ENCODE results near the gene PI4K2B.
"Not testable (repeated sequence)": the region's sequence is repeated elsewhere in the genome, so short reads cannot be mapped to it uniquely, and the experiment has no call there.

DNA sequence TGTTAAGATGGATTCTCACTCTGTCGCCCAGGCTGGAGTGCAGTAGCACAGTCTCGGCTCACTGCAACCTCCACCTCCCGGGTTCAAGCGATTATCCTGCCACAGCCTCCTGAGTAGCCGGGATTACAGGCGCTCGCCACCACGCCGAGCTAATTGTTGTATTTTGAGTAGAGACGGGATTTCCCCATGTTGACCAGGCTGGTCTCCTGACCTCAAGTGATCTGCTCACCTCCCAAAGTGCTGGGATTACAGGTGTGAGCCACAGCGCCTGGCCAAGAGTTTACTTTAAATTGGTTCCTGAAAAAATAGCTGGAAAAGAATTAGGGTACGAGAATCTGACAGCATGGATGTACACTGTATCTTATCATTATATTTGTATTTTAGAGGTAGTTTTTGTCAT is 20.0 kb downstream of the PI4K2B start:
- not testable (repeated sequence) for TF ChIP-seq CHD1 (IDR thresholded peaks at IDR 0.05; ENCODE audit: low read depth, low read length); POLR2A (IDR thresholded peaks at IDR 0.05; ENCODE audit: low read depth, low read length); EP300 (IDR thresholded peaks at IDR 0.05; ENCODE audit: borderline replicate concordance in 1 of 2, control insufficient read depth in 1 of 2, low read depth in 2 of 2, low read length in 2 of 2); ESRRA (IDR thresholded peaks at IDR 0.05; ENCODE audit: low read length); ETV6 (conservative IDR thresholded peaks at IDR 0.05 in 1 of 2, IDR thresholded peaks at IDR 0.05 in 1 of 2; ENCODE audit: borderline replicate concordance in 1 of 2, low read depth in 1 of 2); RB1 (IDR thresholded peaks at IDR 0.05; ENCODE audit: borderline replicate concordance); NFIC (IDR thresholded peaks at IDR 0.05; ENCODE audit: low read depth, low read length)
- TF ChIP-seq, protein P1, sequence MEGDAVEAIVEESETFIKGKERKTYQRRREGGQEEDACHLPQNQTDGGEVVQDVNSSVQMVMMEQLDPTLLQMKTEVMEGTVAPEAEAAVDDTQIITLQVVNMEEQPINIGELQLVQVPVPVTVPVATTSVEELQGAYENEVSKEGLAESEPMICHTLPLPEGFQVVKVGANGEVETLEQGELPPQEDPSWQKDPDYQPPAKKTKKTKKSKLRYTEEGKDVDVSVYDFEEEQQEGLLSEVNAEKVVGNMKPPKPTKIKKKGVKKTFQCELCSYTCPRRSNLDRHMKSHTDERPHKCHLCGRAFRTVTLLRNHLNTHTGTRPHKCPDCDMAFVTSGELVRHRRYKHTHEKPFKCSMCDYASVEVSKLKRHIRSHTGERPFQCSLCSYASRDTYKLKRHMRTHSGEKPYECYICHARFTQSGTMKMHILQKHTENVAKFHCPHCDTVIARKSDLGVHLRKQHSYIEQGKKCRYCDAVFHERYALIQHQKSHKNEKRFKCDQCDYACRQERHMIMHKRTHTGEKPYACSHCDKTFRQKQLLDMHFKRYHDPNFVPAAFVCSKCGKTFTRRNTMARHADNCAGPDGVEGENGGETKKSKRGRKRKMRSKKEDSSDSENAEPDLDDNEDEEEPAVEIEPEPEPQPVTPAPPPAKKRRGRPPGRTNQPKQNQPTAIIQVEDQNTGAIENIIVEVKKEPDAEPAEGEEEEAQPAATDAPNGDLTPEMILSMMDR (IDR thresholded peaks at IDR 0.05 in 2 of 3, conservative IDR thresholded peaks at IDR 0.05 in 1 of 3; ENCODE audit: control insufficient read depth in 2 of 3, extremely low read depth in 1 of 3, insufficient read depth in 1 of 3, low read depth in 3 of 3, low read length in 3 of 3) = not testable (repeated sequence)
- TF ChIP-seq, protein P2, sequence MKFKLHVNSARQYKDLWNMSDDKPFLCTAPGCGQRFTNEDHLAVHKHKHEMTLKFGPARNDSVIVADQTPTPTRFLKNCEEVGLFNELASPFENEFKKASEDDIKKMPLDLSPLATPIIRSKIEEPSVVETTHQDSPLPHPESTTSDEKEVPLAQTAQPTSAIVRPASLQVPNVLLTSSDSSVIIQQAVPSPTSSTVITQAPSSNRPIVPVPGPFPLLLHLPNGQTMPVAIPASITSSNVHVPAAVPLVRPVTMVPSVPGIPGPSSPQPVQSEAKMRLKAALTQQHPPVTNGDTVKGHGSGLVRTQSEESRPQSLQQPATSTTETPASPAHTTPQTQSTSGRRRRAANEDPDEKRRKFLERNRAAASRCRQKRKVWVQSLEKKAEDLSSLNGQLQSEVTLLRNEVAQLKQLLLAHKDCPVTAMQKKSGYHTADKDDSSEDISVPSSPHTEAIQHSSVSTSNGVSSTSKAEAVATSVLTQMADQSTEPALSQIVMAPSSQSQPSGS (IDR thresholded peaks at IDR 0.05; ENCODE audit: low read length) = not testable (repeated sequence)
